Esophagus mucosa (tissue), 1 donor: ENCODE data around the gene GAPDHS. TPM values are rescaled to one million over a fixed set of nuclear protein-coding genes. Genes with fewer than 3 reads are reported as not detected.

Source experiments
- ATAC-seq: fragments of 200-7000 bp; cut with Tn5 transposase; one replicate; pipeline ENCODE4 v1.9.1; 2020
- total RNA-seq: library from RNA; stranded (reverse); gene quantifications from one replicate; pipeline ENCODE4 v1.2.4, GENCODE V29; 2023
- donor health status: DM: yes; HTN: yes; CAD: no.

The GAPDHS gene
- total RNA-seq, 1 donor from 2014 or later = not detected

DNA sequence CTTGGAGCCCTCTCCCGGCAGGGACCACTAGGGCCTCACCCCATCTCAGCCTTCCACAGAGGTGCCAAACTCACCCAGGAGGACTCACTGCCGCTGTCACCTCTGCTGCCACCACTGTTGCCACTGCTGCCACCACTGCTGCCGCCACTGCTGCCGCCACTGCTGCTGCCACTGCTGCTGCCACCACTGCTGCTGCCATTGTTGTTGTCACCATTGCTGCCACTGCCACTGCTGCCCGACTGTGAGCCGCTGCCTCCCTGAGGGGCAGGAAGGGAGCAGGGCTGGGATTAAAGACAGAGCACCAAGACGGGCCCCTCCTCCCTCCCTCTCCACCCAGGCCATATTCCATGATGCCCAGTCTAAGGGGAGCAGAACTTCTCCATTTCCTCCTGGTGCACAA lies 21.9 kb upstream of the GAPDHS start:
- ATAC-seq = no peak

DNA sequence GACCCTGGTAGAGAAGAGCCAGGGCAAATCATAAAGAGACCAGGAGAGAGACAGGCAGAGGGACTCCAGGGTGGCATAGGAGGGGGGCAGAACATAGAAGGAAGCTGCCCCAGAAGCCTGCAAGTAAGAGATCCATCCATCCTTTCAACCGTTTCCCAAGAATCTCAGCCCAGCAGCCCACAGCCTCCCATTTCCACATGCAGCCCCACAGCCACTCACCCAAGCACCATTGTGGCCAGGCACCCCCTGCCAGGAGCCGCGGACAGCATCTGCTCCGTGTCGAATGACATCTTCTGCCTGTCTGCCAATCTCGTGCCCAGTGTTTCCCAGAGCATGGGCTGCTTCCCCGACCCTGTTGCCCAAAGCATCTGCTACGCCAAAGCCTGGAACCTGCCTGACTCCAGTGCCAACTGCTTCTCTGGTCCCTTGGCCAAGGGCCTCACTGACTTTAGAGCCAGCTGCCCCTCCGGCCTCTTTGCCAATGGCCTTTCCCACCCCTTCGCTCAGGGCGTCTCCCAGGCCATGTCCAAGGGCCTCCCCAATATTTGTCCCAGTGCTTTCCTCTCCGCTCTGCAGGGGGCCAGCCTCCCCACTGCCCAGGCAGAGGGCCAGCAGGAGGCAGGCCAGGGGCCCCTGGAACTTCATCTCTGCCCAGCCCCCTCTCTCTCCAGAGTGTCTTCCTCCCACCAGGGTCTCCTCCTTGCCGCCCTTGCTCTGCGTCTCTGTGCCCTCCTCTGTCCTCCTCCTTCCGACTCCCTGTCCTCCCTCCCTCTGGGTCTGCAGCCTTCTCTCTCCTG lies 20.2 kb upstream of the GAPDHS start:
- no peak for ATAC-seq

GRCh38 chr19:35513628-35514281 lies 19.5 kb upstream of the GAPDHS start, which contains the start of gene DMKN:
Gene DMKN, minus strand, starts transcription at chr19:35513649. Its CDS starts 174 bp downstream, at chr19:35513475.
- ATAC-seq = peak; percentile 79

DNA sequence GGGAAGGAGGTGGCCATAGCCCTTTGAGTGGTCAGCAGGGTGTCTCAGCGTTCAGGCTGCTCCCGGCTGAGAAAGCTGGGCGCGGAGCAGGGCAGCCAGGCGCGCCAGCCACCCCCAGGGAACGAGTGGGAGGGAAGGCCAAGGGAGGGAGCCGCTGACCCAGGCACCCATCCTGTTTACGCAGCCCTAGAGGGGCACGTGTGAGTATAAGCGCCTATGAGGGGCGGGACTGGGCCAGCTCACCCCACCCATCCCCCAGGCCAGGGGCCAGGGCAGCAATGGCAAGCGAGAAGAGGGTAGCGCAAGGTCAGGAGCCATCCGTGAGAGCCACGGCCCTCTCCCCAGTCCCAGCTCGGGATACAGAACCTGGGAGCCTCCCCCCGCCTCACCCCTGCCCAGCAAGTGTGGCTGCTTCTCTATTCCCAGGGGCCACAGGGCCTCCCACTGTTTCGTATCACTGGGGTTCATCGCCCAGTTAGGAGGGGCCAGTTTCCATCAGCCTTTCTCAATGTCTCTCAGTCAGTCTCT lies 18.9 kb upstream of the GAPDHS start:
- ATAC-seq = peak; percentile 4

GRCh38 chr19:35516310-35516709 lies 16.9 kb upstream of the GAPDHS start:
- no peak for ATAC-seq

DNA sequence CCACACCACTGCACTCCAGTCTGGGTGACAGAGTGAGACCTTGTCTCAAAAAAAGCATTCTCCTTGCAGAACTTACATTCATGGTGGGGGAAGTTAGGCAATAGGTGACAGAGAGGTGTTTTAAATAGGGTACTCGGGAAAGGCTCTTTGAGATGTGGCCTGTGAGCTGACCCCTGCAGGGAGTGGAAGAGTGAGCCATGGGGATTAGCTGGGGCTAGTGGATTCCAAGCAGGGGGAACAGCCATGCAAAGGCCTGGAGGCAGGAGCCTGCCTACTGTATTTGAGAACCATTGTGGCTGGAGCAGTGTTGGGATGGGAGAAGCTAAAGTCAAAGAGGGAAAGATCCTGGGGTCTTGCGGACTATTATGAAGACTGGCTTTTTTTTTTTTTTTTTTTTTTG lies 15.9 kb upstream of the GAPDHS start:
- ATAC-seq = no peak

DNA sequence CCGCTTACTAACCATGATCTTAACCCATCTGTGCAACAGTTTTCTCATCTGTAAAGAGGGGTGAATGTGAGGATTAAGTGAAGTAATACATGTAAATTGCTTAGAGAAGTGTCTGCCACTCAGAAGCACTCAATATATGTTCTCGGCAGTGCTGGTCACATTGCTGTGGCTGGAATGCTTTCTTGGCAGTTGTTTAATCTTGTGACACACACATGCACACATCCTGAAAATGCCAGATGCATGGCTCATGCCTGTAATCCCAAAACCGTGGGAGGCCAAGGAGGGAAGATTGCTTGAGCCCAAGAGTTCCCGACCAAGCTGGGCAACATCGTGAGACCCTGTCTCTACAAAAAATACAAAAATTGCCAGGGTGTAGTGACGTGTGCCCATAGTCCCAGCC lies 14.9 kb upstream of the GAPDHS start:
- ATAC-seq = peak; percentile 44

DNA sequence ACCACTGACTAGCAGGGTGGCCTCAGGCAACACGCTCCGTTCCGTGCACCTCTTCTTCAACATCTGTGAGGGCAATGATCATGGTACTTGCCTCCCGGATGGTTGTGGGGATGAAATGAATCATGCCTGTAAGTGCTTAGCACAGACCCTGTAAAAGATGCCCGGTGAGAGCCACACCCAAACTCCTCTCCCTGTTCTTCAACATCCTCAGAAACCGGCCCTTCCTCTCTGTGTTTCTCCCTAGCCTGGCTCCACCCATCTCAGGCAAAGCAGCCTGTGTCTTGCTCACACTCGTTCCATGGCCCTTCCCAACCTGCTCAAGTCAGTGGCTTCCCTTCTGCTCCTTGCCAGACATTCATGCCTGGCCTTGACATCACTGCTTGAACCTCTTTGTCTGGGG lies 14.0 kb upstream of the GAPDHS start:
- peak; percentile 90 for ATAC-seq

DNA sequence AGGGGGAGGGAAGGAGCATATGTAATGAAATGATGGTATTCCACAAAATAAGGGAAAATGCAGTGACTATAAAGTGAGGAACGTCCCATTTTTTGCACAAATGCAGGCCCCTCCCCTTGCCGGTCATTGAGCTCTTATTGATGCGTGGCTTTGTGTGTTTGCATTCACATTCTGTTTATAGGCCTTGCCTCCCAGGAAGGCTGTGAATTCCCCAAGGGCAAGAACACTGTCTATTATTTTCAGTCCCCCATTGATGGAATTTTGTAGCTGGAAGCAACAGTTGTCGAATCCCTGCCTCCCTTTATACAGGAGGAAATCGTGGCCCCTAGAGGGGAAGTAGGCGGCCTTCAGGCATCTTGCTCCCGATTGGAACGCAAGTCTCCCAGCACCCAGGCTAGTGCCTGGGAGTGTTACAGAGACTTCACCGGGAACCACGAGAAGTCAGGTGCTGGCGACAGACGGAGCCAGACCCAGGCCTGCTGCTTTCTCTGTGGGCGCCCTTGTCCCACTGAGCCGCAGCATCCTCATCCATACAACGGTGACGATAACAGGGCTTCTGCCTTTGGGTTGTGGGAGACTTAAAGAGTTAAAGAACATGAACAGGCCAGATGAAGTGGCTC lies 12.0 kb upstream of the GAPDHS start:
- ATAC-seq = no peak

DNA sequence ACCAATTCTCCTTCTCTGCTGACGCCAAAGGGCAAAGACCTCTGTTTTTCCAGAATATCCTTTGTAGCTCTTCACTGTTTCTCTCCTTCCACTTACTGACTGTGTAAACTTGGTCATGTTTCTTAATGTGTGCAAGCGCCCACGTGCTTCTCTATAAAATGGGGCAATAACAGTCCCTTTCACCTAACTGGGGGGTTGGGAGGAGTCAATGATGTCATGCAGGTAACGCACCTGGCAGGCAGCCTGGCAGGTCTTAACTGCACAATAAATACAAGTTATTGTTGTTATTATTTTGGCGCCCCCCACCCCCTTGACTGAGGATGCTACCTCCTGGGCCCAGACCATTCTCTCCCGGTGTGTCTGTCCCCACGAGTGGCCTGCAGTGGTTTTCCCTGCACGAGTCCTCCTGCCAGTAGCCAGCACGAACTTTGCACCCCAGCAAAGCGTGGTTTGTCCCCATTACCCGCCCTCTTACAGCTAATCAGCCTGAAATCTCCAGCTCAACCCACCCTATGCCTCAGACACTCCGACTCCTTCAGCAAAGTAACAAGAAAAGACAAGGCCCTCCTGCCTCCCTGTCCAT lies 10.4 kb upstream of the GAPDHS start:
- no peak for ATAC-seq

GRCh38 chr19:35524181-35524837 lies 8.9 kb upstream of the GAPDHS start:
- ATAC-seq = no peak

DNA sequence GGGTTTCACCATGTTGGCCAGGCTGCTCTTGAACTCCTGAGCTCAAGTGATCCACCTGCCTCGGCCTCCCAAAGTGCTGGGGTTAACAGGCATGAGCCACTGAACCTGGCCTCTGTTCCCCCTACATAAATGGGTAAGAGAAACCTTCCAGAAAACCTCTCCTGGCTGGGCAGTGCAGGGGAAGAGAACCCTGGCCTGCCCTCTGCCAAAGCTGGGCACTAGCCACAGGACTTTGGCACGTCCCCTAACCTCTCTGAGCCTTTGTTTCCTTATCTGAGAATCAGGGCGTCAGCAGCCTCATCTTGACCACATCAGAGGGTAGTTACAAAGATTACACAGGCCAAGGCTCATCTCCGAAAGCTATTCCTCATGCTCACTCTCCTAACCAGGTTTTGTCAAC lies 7.4 kb upstream of the GAPDHS start:
- ATAC-seq = no peak

DNA sequence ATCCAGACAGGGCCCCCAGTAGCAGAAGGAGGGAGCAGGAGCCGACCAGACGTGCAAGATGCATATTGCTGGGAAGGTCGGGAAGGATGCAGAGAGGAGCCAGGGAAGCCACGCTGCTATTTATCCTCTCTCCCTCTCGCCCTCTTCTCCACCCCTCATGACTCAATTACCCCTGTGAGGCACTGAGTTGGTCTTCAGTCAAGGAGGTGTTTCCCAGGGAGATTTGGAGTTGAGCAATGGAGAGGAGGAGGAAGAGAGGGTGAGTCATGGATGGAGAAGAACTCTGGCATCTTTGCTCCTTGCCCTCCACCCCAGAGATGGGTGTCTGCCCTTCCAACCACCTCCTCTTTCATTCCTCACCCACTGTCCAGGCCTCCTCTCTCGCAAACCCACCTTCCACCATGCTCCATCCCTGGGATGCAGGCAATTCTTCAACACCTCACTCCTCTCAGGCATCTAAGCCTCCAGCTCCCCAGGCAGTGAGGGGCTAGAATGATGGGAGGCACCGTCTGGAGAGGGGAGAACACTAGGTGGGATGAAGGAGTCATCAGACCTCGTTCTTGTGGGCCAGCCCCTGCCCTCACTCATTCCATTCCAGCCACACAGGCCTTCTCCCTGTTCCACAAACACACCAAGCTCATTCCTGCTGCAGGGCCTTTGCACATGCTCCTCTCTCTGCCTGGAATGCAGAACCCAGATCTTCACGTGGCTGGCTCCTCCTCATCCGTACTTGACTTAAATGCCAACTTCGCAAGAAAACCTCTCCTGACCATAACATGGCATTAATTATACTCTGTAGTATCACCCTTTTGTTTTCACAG lies 4.8 kb upstream of the GAPDHS start, which contains the start of gene SBSN:
SBSN (minus strand) TSS at position 94 of the 821 bp plus-strand sequence; CDS start at position 64, 30 bp downstream.
- ATAC-seq = peak; percentile 82

DNA sequence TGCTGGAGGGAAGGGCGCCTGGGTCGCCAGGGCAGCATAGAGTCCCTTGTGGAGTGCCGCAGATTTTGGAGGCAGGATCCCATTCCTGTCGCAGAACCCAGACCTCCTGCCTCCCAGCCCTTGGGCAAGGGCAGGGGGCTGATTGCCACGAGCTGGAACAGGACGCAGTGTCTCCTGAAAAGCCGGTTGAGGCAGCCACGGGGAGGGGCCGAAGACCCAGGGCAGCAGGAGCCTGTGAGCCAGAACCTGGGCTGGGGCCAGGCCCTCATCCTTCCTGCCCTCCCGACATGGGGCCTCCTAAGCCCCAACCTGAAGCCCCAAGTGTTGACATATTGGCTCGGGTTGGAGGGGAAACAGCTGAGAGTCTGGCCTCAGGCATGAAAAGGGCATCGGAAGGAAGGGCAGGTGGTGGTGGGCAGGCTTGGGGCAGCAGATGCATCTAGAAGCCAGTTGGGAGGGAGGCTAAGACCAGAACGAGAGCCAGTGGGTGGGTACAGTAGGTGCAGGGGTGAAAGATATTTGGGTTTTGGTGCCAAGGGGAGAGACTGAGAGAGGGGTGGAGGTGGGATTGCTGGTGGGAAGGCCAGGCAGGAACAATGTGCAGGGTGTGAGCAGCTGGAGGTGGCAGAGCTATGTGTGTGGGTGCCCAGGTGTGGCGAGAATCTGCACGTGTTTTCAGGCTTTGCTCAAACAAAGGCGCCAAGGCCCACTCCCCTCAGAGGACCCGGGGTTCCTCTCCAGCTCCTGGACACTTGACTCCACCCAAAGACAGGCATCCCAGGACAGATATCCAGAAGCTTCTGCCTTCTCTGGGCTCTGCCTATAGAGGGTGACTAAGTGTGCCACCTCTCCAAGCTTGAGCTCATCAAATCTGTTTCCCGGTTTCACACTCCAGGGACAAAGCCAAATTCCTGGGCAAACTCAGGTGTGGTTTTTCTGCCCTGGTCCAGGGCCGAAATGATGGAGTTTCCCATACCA lies 3.7 kb upstream of the GAPDHS start:
- peak; percentile 68 for ATAC-seq

- peak; percentile 31 for ATAC-seq
Measured at GRCh38 chr19:35531291-35531690, 2.0 kb upstream of the GAPDHS start.

DNA sequence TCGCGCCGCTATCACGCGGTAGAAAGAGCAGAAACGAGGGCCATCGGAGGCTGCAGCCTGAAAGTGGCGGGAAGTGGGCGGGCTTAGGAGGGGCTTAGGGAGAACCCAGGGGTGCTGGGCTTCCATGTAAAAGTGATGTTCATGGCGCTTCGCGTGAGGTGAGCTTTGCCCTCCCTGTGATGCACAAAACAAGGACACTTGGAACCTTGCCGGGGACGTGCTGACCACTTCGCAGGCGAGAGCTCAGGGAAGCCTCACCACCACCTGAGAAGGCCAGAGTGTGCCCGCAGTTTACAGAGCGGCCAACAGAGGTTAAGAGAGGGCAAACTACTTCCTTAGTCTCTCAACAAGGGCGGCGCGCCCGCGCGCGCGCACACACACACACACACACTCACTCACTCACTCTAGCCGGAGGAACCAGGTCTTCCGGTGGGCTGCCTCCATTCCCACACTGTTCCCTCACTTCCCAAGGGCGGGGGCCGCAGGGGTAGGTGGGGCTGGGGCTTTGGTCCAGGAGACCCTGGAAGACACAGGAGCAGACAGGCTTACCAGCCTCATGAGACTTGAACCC lies 651 bp downstream of the GAPDHS start:
- ATAC-seq = peak; percentile 58

DNA sequence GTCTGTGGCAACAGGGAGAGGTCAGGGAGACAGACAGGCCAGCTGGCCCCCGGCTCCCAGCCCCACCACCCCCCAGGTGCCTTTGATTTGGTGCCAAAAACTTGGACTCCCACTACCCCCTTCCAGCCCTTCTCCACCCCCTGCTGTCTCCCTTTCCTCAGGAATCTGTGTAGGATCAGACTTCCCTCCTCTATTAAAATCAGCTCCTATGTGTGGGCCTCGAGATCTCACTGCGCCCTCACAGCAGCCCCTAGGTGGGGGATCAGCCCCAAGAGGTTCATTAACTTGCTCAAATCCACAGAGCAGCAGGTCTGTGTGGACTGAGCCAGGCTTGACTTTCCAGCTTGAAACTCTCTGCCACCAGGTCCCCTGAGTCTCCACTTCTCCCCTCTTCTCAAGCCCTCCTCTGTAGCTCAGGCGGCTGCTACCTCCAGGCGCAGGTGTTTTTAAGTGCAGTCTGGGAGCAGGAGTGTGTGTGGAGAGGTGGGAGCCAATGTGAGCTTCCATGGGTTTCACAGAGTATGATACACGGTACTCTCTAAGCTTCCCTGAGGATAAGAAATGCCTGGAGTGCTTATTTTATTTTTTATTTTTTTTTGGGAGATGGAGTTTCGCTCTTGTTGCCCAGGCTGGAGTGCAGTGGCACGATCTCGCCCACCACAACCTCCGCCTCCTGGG lies 1.7 kb downstream of the GAPDHS start:
- ATAC-seq = no peak

GRCh38 chr19:35539314-35539713 lies 6.1 kb downstream of the GAPDHS start:
- no peak for ATAC-seq

GRCh38 chr19:35539850-35540249 lies 6.6 kb downstream of the GAPDHS start:
- ATAC-seq = no peak
